ENCODE results near the gene GRK7.

DNA sequence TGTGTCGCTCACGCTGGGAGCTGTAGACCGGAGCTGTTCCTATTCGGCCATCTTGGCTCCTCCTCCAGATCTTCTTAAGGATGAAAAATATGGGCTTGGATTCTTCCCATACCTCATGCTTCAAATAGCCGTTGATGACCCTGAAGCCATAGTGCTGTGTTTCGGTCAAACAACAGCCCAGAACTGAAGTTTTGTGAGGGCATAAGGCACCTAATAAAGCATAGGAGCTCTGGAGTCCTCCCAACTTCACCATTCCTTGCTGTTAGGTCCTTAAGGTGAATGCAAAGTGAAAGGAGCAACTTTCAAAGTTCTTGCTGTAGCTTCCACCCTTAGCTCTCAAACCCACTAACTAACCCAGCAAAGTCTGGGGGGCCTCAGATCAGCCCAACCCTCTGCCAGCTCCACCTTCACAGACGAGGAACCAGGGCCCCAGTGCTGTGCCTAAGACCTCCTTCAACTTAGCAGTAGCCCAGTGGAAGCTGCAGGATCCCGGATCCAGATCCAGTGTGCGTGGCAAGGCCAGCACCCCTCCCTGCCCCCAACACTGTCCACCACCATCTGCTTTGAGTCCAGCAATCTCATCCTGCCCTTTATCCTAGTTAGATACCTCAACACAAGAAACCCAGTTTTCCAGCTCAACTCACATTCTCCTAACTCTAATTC lies at the start of gene GRK7:
- no peak for TF ChIP-seq GATA3 (IDR thresholded peaks at IDR 0.05; ENCODE audit: low read depth, low read length)
- TF ChIP-seq GATA2 (IDR thresholded peaks at IDR 0.05; ENCODE audit: low read depth, low read length) = no peak

Measured in SH-SY5Y (cell line).